CD4-positive, alpha-beta T cell treated with Interleukin-17A for 1 hour (primary cell): Measurements from ENCODE around the gene ATPAF2.

Experiments used
- DNase-seq: peaks from one replicate; pipeline ENCODE4 v3.0.0-alpha.2; 2020

The ATPAF2 gene

GRCh38 chr17:18038861-18039534 lies at the start of gene ATPAF2, which contains the start of gene GID4:
Gene ATPAF2, minus strand, starts transcription at chr17:18039168. Its CDS starts 155 bp downstream, at chr17:18039013.
Gene GID4, plus strand, starts transcription at chr17:18039408. Its CDS starts 57 bp downstream, at chr17:18039465.
- DNase-seq = peak; percentile 99

- DNase-seq = peak; percentile 91
Observed at GRCh38 chr17:18087610-18088491, 48.9 kb upstream of the ATPAF2 start, which contains the start of gene DRG2. Gene DRG2, plus strand, starts transcription at chr17:18087948. Its CDS starts 76 bp downstream, at chr17:18088024.

GRCh38 chr17:18084256-18084655 lies 45.3 kb upstream of the ATPAF2 start:
- no peak for DNase-seq

- no peak for DNase-seq
Observed at GRCh38 chr17:18079543-18079942, 40.6 kb upstream of the ATPAF2 start.

GRCh38 chr17:18076936-18077335 lies 38.0 kb upstream of the ATPAF2 start:
- DNase-seq = no peak

- DNase-seq = no peak
Observed at GRCh38 chr17:18074566-18075272, 35.8 kb upstream of the ATPAF2 start.

- DNase-seq = no peak
Observed at GRCh38 chr17:18071751-18072150, 32.8 kb upstream of the ATPAF2 start.

- DNase-seq = no peak
Observed at GRCh38 chr17:18070861-18071340, 31.9 kb upstream of the ATPAF2 start.

- no peak for DNase-seq
Observed at GRCh38 chr17:18069101-18069500, 30.1 kb upstream of the ATPAF2 start.

- DNase-seq = no peak
Observed at GRCh38 chr17:18066866-18067265, 27.9 kb upstream of the ATPAF2 start.

GRCh38 chr17:18065546-18065945 lies 26.6 kb upstream of the ATPAF2 start:
- DNase-seq = no peak

- DNase-seq = no peak
Observed at GRCh38 chr17:18064053-18064452, 25.1 kb upstream of the ATPAF2 start.

- DNase-seq = no peak
Observed at GRCh38 chr17:18059283-18059682, 20.3 kb upstream of the ATPAF2 start.

GRCh38 chr17:18056214-18056613 lies 17.2 kb upstream of the ATPAF2 start:
- no peak for DNase-seq

- DNase-seq = no peak
Observed at GRCh38 chr17:18055597-18055996, 16.6 kb upstream of the ATPAF2 start.

GRCh38 chr17:18045691-18046350 lies 6.9 kb upstream of the ATPAF2 start:
- no peak for DNase-seq

GRCh38 chr17:18044609-18045008 lies 5.6 kb upstream of the ATPAF2 start:
- DNase-seq = no peak

- peak; percentile 15 for DNase-seq
Observed at GRCh38 chr17:18043491-18043890, 4.5 kb upstream of the ATPAF2 start.

- DNase-seq = no peak
Observed at GRCh38 chr17:18042983-18043382, 4.0 kb upstream of the ATPAF2 start.

- DNase-seq = no peak
Observed at GRCh38 chr17:18041776-18042175, 2.8 kb upstream of the ATPAF2 start.

- no peak for DNase-seq
Observed at GRCh38 chr17:18040261-18040858, 1.4 kb upstream of the ATPAF2 start.
